Measurements from ENCODE around the gene ARAP1. TPM values are rescaled to one million over a fixed set of nuclear protein-coding genes. Genes with fewer than 3 reads are reported as not detected.

Gene ARAP1
- total and polyA plus RNA-seq, 10 donors = 76.7 to 365 (median 270) TPM

DNA sequence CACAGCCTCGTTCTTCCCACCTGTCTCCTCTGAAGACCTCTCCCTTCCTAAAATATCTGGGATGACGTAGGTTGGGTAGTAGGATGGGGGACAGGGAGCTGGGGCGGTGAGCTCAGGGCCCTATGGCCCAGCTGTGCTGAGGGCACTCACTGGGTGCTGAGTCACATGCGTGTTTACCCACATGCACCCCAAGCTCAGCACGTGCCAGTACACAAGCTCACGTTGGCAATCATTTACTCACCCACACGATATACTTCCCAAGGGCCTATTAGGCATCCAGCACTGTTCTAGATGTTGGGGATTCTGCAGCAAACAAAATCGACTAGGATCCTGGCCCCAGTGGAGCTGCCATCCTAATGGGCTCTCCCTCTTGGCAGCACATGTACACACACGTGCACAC lies 28.7 kb downstream of the ARAP1 start:
- WGBS, 5 donors = 76 to 89% (median 82%) methylated on average over 9 of the region's 9 CpGs
- TF ChIP-seq POLR2A (IDR thresholded peaks at IDR 0.05) = no peak
- TF ChIP-seq, protein P1, sequence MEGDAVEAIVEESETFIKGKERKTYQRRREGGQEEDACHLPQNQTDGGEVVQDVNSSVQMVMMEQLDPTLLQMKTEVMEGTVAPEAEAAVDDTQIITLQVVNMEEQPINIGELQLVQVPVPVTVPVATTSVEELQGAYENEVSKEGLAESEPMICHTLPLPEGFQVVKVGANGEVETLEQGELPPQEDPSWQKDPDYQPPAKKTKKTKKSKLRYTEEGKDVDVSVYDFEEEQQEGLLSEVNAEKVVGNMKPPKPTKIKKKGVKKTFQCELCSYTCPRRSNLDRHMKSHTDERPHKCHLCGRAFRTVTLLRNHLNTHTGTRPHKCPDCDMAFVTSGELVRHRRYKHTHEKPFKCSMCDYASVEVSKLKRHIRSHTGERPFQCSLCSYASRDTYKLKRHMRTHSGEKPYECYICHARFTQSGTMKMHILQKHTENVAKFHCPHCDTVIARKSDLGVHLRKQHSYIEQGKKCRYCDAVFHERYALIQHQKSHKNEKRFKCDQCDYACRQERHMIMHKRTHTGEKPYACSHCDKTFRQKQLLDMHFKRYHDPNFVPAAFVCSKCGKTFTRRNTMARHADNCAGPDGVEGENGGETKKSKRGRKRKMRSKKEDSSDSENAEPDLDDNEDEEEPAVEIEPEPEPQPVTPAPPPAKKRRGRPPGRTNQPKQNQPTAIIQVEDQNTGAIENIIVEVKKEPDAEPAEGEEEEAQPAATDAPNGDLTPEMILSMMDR (IDR thresholded peaks at IDR 0.05 in 8 of 11, conservative IDR thresholded peaks at IDR 0.05 in 3 of 11) = no peak
- no peak for TF ChIP-seq POLR2AphosphoS5 (IDR thresholded peaks at IDR 0.05)
- DNase-seq = no peak
- peaks cover 48 to 100% (median 78%) of the 10 kb centered on the region in 6 donors for H3K4me1 ChIP-seq
- peak overlapping the region in 5 of 8 donors; percentile 92 to 97 (median 92) for H3K27ac ChIP-seq
- peaks cover 0 to 87% (median 22%) of the 10 kb centered on the region in 6 donors for H3K36me3 ChIP-seq
- H3K4me3 ChIP-seq = peak overlapping the region in 1 of 8 donors; percentile 81
- intact Hi-C loops (cut with DNase I; ENCODE audit: low total_unique reads) = loop anchor here (10.0 kb wide), 1 partner anchor 451 kb away; no protein-coding TSS in a partner anchor
- no peaks in the 10 kb centered on the region for H3K9me3 ChIP-seq
- no peaks in the 10 kb centered on the region for H3K27me3 ChIP-seq (replicated peaks in 1 of 7)

DNA sequence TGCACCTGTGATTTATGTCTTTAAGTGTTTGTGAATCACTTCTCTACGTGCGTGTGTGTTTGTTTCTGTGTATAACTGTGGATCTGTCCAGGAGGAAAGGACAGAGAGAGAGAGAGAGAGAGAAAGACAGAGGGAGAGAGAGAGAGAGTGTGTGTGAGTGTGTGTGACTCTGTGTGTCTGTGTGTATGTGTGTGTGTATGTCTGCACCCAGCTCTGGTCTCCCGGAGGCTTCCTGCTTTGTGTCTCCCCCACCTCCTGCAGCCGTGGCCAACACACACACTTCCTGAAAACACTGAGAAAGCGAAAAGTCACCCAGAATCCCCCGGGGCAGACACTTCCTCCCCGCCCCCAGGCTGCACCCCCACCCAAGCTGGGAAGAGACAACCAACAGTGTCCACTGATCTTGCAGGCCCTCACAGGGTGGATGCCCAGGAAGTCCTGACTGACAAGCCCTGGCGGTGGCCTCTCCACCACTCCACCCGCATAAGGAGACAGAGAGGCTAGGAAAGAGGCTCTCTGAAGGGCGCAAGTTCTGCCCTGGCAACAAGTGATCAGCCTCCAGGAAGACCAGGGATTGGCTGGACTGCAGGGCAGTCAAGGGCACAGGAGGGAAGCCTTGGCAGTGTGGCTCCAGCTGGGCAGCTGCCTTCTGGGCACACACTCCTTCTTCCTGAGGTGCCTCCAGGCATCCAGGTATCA lies 30.0 kb downstream of the ARAP1 start:
- WGBS, 5 donors = 0 to 3% (median 0%) methylated on average over 7 to 10 of the region's 10 CpGs
- peak; percentile 96 for DNase-seq
- intact Hi-C loops (cut with DNase I; ENCODE audit: low total_unique reads) = loop anchor here (10.0 kb wide), 1 partner anchor 453 kb away; no protein-coding TSS in a partner anchor
- H3K27me3 ChIP-seq (replicated peaks in 1 of 7) = no peaks in the 10 kb centered on the region
- H3K4me1 ChIP-seq = peaks cover 52 to 100% (median 86%) of the 10 kb centered on the region in 6 donors
- H3K36me3 ChIP-seq = peaks cover 0 to 87% (median 28%) of the 10 kb centered on the region in 6 donors
- H3K9me3 ChIP-seq = no peaks in the 10 kb centered on the region
- peak overlapping the region; percentile 85 to 97 (median 92) for H3K27ac ChIP-seq
- peak in 1 of 3 donors; percentile 16 for TF ChIP-seq POLR2A (IDR thresholded peaks at IDR 0.05)
- TF ChIP-seq, protein P1 (IDR thresholded peaks at IDR 0.05 in 8 of 11, conservative IDR thresholded peaks at IDR 0.05 in 3 of 11) = peak in 2 of 11 experiments; percentile 1 to 37
- TF ChIP-seq POLR2AphosphoS5 (IDR thresholded peaks at IDR 0.05) = peak; percentile 65 to 87 (median 76)
- peak overlapping the region; percentile 52 to 81 (median 60) for H3K4me3 ChIP-seq

DNA sequence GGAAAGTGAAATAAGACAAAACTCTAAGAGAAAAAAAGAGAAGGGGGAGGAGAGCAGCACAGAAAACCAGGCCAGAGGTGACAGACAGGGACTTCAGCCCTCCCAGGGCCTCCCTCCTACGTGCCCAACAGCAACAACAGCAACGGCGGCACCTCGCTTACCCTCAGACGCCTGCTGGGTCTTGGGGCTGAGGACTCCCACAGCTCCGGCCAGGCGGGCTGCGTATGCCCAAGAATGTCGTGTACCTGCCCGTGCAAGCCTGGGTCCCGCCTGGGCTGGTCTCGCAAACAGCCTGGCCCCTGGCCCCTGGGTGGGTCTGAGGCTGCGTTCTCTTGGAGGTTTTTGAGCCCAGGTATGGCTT lies 30.5 kb downstream of the ARAP1 start:
- intact Hi-C loops (cut with DNase I; ENCODE audit: low total_unique reads) = loop anchor here (10.0 kb wide), 1 partner anchor 453 kb away; no protein-coding TSS in a partner anchor
- Histone ChIP-seq H3K4me3 (peak overlapping the region; percentile 52 to 81 (median 60)), H3K27ac (peak overlapping the region; percentile 85 to 97 (median 92)), H3K4me1 (peaks cover 54 to 100% (median 88%) of the 10 kb centered on the region in 6 donors), H3K9me3 (no peaks in the 10 kb centered on the region), H3K36me3 (peaks cover 0 to 87% (median 29%) of the 10 kb centered on the region in 6 donors), H3K27me3 (replicated peaks in 1 of 7) (no peaks in the 10 kb centered on the region)
- 1 to 6% (median 3%) methylated on average over 13 of the region's 13 CpGs for WGBS, 5 donors
- peak; percentile 88 for DNase-seq
- TF ChIP-seq POLR2A (IDR thresholded peaks at IDR 0.05) (no peak), POLR2AphosphoS5 (IDR thresholded peaks at IDR 0.05) (peak in 1 of 3 donors; percentile 59)

DNA sequence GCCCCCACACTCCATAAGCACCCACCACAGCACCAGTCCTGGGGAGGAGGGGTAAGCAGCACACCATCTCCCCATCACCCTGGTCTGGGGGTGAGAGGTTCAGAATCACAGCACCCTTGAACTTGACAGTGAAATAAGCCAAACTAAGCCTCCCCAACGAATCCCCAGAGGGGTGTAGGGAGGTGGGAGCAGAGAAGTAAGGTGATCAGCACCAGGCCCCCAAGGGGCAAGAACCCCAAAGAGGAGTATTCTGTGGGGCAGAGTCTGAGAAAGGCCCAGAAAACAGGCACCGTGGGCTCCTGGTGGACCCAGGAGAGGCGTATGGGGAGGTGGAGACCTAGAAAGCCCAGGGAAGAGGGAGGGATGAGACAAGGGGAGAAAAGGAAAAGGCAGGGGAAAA lies 30.9 kb downstream of the ARAP1 start:
- Histone ChIP-seq H3K9me3 (no peaks in the 10 kb centered on the region), H3K27me3 (replicated peaks in 1 of 7) (no peaks in the 10 kb centered on the region), H3K4me3 (peak overlapping the region; percentile 52 to 81 (median 60)), H3K36me3 (peaks cover 0 to 87% (median 29%) of the 10 kb centered on the region in 6 donors), H3K27ac (peak overlapping the region; percentile 85 to 97 (median 92)), H3K4me1 (peaks cover 55 to 100% (median 90%) of the 10 kb centered on the region in 6 donors)
- intact Hi-C loops (cut with DNase I; ENCODE audit: low total_unique reads) = loop anchor here (10.0 kb wide), 1 partner anchor 454 kb away; no protein-coding TSS in a partner anchor
- no peak for TF ChIP-seq POLR2A (IDR thresholded peaks at IDR 0.05)
- TF ChIP-seq POLR2AphosphoS5 (IDR thresholded peaks at IDR 0.05) = no peak
- TF ChIP-seq, protein P1 (IDR thresholded peaks at IDR 0.05 in 8 of 11, conservative IDR thresholded peaks at IDR 0.05 in 3 of 11) = no peak
- DNase-seq = no peak
- WGBS, 5 donors = 7 to 22% (median 11%) methylated on average over 3 of the region's 3 CpGs

All from spleen (tissue), 11 donors.